Parathyroid adenoma (tissue), 2 donors: Measurements from ENCODE around the gene PTS.

Experiments
- H2AFZ ChIP-seq: fragments of 300-600 bp; sonication (generic); one replicate; pipeline ENCODE4 v1.7.0; 2017; ENCODE audit warnings: antibody characterized with exemption, mild to moderate bottlenecking
- H3K27ac ChIP-seq: fragments of 300-600 bp; sonication (generic); one replicate; pipeline ENCODE4 v1.7.0; 2017
- H3K27me3 ChIP-seq: fragments of 300-600 bp; sonication (generic); one replicate; pipeline ENCODE4 v1.7.0; 2017; ENCODE audit warnings: low read length; ENCODE audit not compliant: control insufficient read depth, insufficient read depth
- H3K36me3 ChIP-seq: fragments of 300-600 bp; sonication (generic); one replicate; pipeline ENCODE4 v1.7.0; 2017; ENCODE audit warnings: low read length; ENCODE audit not compliant: control insufficient read depth, insufficient read depth
- H3K4me1 ChIP-seq: fragments of 300-600 bp; sonication (generic); one replicate; pipeline ENCODE4 v1.7.0; 2017; ENCODE audit warnings: control low read depth
- H3K4me2 ChIP-seq: fragments of 300-600 bp; sonication (generic); one replicate; pipeline ENCODE4 v1.7.0; 2017; ENCODE audit warnings: low read length
- H3K4me3 ChIP-seq: fragments of 300-600 bp; sonication (generic); one replicate; pipeline ENCODE4 v1.7.0; 2017; ENCODE audit warnings: low read depth, low read length
- H3K79me2 ChIP-seq: fragments of 300-600 bp; sonication (generic); one replicate; pipeline ENCODE4 v1.7.0; 2017; ENCODE audit warnings: control low read depth
- H3K9ac ChIP-seq: fragments of 300-600 bp; sonication (generic); one replicate; pipeline ENCODE4 v1.7.0; 2017; ENCODE audit warnings: mild to moderate bottlenecking
- H3K9me3 ChIP-seq: fragments of 300-600 bp; sonication (generic); one replicate; pipeline ENCODE4 v1.7.0; 2017; ENCODE audit warnings: low read length; ENCODE audit not compliant: control insufficient read depth
- TF ChIP-seq, protein P1 (sequence below): fragments of 300-600 bp; sonication (generic); IDR thresholded peaks from one replicate; pipeline ENCODE4 v1.7.0; 2017; ENCODE audit warnings: antibody characterized with exemption, mild to moderate bottlenecking
- donor health status: primary hyperparathyroidism.

The PTS gene

GRCh38 chr11:112228706-112229105, 2.5 kb downstream of the PTS start:
- H3K36me3 ChIP-seq = no peaks in the 10 kb centered on the region
- no peak overlapping the region for H3K27ac ChIP-seq
- no peak overlapping the region for H3K4me2 ChIP-seq
- no peak overlapping the region for H3K4me3 ChIP-seq
- peaks cover 3% of the 10 kb centered on the region for H3K79me2 ChIP-seq
- TF ChIP-seq, protein P1, sequence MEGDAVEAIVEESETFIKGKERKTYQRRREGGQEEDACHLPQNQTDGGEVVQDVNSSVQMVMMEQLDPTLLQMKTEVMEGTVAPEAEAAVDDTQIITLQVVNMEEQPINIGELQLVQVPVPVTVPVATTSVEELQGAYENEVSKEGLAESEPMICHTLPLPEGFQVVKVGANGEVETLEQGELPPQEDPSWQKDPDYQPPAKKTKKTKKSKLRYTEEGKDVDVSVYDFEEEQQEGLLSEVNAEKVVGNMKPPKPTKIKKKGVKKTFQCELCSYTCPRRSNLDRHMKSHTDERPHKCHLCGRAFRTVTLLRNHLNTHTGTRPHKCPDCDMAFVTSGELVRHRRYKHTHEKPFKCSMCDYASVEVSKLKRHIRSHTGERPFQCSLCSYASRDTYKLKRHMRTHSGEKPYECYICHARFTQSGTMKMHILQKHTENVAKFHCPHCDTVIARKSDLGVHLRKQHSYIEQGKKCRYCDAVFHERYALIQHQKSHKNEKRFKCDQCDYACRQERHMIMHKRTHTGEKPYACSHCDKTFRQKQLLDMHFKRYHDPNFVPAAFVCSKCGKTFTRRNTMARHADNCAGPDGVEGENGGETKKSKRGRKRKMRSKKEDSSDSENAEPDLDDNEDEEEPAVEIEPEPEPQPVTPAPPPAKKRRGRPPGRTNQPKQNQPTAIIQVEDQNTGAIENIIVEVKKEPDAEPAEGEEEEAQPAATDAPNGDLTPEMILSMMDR = no peak
- H3K9ac ChIP-seq = no peak overlapping the region
- H2AFZ ChIP-seq = no peak overlapping the region
- H3K4me1 ChIP-seq = no peaks in the 10 kb centered on the region
- H3K27me3 ChIP-seq = no peaks in the 10 kb centered on the region
- H3K9me3 ChIP-seq = no peaks in the 10 kb centered on the region

DNA sequence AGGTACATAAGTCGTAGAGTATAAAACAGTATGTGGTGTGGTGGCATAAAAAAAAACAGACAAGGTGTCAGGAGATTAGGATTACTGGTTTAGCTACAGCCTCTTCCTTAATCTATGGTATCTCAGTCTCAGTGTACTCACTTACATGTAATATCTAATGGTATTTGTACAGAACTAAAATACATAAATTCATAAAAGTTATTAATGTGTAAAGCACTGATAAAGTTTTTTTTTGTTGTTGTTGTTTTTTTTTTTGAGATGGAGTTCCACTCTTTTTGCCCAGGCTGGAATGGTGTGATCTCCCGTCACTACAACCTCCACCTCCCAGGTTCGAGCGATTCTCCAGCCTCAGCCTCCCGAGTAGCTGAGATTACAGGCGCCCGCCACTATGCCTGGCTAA, 2.9 kb downstream of the PTS start:
- TF ChIP-seq, protein P1 = no peak
- Histone ChIP-seq H3K9me3 (no peaks in the 10 kb centered on the region), H3K9ac (no peak overlapping the region), H2AFZ (no peak overlapping the region), H3K27me3 (no peaks in the 10 kb centered on the region), H3K36me3 (no peaks in the 10 kb centered on the region), H3K27ac (no peak overlapping the region), H3K4me1 (no peaks in the 10 kb centered on the region), H3K79me2 (peaks cover 3% of the 10 kb centered on the region), H3K4me3 (no peak overlapping the region), H3K4me2 (no peak overlapping the region)

- Histone ChIP-seq H3K9me3 (no peaks in the 10 kb centered on the region), H3K4me1 (no peaks in the 10 kb centered on the region), H3K9ac (no peak overlapping the region), H2AFZ (no peak overlapping the region), H3K79me2 (peaks cover 3% of the 10 kb centered on the region), H3K4me3 (no peak overlapping the region), H3K27me3 (no peaks in the 10 kb centered on the region), H3K4me2 (no peak overlapping the region), H3K36me3 (no peaks in the 10 kb centered on the region), H3K27ac (no peak overlapping the region)
- TF ChIP-seq, protein P1 = no peak
Measured at GRCh38 chr11:112229746-112230433, 3.7 kb downstream of the PTS start.

GRCh38 chr11:112231952-112232351, 5.7 kb downstream of the PTS start:
- Histone ChIP-seq H3K9me3 (no peaks in the 10 kb centered on the region), H3K9ac (no peak overlapping the region), H3K36me3 (no peaks in the 10 kb centered on the region)

More at GRCh38 chr11:112231952-112232351, 5.7 kb downstream of the PTS start:
- Histone ChIP-seq H3K27me3 (no peaks in the 10 kb centered on the region), H3K4me3 (no peak overlapping the region), H3K27ac (no peak overlapping the region), H3K4me2 (no peak overlapping the region), H2AFZ (no peak overlapping the region), H3K79me2 (no peaks in the 10 kb centered on the region), H3K4me1 (no peaks in the 10 kb centered on the region)
- TF ChIP-seq, protein P1 = no peak
